Stimulated activated CD4-positive, alpha-beta T cell treated with anti-CD3 and anti-CD28 coated beads, Interleukin-4, amount 100 ng/mL, for 1 hour (primary cell): Measurements from ENCODE around the gene PCF11.
"Not testable (repeated sequence)": the region's sequence is repeated elsewhere in the genome, so short reads cannot be mapped to it uniquely, and the experiment has no call there.

ENCODE experiments used
- DNase-seq: peaks from one replicate; pipeline ENCODE4 v3.0.0-alpha.2; 2020

PCF11 gene, protein sequence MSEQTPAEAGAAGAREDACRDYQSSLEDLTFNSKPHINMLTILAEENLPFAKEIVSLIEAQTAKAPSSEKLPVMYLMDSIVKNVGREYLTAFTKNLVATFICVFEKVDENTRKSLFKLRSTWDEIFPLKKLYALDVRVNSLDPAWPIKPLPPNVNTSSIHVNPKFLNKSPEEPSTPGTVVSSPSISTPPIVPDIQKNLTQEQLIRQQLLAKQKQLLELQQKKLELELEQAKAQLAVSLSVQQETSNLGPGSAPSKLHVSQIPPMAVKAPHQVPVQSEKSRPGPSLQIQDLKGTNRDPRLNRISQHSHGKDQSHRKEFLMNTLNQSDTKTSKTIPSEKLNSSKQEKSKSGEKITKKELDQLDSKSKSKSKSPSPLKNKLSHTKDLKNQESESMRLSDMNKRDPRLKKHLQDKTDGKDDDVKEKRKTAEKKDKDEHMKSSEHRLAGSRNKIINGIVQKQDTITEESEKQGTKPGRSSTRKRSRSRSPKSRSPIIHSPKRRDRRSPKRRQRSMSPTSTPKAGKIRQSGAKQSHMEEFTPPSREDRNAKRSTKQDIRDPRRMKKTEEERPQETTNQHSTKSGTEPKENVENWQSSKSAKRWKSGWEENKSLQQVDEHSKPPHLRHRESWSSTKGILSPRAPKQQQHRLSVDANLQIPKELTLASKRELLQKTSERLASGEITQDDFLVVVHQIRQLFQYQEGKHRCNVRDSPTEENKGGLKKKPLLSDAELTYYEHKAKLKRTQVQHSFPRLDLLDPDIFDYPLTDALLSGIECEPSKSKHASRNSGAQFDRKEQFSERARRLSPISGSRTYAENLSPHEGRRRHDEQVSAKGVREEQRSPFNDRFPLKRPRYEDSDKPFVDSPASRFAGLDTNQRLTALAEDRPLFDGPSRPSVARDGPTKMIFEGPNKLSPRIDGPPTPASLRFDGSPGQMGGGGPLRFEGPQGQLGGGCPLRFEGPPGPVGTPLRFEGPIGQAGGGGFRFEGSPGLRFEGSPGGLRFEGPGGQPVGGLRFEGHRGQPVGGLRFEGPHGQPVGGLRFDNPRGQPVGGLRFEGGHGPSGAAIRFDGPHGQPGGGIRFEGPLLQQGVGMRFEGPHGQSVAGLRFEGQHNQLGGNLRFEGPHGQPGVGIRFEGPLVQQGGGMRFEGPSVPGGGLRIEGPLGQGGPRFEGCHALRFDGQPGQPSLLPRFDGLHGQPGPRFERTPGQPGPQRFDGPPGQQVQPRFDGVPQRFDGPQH (N-terminal part only)

DNA sequence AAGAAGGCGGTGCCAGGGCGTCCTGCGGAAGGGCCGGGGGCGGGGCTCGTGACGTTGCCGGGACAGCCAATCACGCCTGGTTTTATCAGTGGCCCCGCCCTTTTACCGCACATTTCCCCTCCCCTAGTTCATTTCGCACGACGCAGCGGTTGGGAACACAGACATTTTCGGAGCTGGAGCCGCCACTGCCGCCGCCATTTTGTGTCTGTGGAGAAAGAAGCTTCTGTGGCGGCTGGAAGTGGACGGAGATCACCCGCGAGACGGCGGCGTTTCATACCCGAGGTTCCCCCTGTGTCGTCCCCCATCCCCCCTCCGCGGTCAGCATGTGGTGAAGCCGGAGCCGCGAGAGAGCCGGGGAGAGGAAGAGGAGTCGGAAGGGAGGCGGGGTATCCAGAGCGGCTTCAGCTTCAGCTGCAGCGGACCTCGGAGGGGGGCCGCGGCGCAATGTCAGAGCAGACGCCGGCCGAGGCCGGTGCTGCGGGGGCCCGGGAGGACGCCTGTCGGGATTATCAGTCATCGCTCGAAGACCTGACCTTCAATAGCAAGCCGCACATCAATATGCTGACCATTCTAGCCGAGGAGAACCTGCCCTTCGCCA is at the start of gene PCF11:
TSS of gene PCF11 (plus strand) at position 136 of the 598 bp plus-strand sequence. CDS start at position 445, 309 bp downstream.
- no peak for DNase-seq

DNA sequence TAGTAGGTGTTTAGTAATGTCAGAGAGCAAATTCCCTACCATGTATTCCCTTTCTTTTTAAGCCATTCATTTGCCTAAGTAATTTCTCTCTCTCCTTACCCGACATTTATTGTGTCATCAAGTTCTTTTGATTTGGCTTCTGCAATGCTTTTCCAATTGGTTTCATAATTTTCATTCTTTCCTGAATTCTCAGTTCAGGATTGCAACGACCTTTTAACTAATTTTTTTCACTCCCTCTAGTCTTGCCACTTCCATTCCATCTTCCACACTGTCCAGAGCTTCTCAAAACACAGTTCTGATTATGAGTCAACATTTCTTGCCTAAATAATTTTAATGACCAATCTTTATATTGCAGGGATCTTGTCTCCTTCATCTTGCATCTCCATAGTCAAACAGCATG is 44.0 kb upstream of the PCF11 start:
- no peak for DNase-seq

DNA sequence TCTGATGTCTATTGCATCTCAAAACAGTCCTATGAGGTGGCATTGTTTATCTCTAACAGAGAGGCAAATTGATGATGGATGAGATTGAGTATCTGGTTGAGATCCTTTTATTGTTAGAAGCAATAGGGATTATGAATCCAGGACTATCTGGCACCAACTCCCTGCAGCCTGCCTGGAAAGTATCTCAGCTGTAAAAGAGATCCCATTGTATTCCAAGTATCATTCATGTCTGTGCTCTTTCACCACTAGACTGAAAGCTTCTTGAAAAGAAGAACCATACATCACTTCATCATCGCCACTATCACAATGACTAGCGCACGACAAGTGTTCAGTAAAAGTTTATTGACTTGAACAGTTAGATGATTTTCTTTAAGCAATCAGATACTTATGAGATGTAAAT is 41.9 kb upstream of the PCF11 start:
- no peak for DNase-seq

DNA sequence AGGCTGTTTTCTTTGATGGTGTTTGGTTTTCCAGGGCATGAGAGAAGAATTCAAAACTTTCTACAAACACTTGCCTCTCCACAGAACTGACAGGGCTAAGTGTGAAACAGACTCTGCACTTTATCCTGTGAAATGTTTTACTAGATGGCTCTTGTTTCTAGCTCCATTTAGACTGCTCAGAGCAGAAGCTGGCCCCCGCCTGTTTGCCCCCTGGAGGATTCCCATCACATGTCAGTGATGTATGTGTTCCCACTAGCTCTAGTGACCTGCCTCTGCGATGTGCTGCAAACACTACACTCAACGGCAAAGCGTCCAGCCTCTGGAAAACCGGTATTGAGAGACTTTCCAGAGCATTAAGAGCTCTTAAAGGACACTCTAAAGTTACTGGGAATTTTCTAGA is 41.4 kb upstream of the PCF11 start:
- no peak for DNase-seq

DNA sequence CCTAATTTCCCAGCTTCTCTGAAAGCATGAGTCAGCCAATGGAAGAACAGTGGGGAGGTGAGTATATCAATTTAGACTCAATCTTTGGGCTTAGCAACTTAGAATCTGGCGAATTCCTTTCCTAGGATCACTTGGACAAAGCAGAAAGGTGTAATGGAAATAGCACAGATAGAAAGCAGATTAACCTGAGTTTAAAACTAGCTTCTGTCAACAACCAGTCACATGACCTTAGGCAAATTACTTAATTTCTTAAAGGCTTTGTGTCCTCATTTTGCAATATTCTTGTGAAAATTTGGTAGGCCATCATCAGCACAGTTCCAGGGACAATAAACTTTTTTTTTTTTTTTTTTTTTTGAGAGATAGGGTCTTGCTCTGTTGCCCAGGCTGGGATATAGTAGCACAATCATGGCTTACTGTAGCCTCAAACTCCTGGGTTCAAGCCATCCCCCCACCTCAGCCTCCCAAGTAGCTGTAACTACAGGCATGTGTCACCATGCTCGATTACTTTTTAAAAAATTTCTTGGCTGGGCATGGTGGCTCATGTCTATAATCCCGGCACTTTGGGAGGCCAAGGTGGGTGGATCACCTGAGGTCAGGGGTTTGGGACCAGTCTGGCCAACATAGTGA is 40.8 kb upstream of the PCF11 start:
- DNase-seq = no peak

DNA sequence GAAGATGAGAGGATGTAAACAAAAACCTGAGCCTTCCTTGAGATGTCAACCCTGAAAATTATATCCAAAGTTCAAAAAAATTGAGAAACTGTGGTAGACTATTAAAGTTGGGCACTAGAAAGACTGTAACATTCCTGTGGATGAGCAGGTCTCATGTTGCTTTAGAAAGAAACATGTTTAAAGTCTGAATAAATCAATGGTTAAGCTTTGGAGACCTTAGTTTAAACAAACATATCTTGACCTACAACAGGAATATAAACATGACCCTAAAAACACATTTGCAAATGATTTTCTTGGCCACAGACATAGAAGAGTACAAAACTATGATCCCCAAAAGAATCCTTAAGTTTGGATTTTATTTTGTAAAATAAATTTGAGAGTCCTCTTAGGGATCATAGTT is 38.1 kb upstream of the PCF11 start:
- DNase-seq = no peak

DNA sequence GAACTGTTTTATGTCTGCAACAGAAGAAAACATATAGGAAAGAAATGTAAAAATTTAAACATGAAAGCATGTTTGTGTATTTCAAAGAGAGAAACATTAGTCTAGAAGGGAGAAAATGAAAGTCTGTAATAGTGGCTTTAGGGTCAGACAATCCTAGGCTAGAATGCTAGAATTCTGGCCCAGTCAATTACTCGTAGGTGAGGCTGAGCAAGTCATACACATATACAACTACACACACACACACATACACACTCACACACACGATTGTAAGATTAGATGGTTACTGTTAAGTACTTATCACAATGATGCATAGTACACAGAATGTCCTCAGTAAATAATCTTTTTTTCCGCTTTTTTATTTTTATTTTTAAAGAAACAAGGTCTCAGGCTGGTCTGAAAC is 37.7 kb upstream of the PCF11 start:
- DNase-seq = no peak

DNA sequence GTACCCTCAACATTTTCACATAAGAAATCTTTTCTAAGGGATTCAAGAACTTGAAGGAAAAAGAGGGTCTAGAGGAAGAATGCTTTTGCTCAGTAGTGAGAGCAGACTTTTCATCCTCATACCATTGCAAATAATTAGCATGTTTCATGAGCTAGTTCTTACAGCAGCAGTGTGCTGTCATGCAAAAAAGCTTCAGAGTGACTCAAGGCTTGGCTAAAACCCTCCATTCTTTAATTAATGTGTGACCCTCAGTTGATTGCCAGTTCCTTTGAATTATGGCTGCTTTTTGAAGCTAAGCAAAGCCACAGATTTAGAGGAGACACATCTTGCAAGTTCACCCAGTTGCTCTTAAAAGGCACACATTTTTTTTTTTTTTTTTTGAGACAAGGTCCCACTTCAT is 36.6 kb upstream of the PCF11 start:
- no peak for DNase-seq

DNA sequence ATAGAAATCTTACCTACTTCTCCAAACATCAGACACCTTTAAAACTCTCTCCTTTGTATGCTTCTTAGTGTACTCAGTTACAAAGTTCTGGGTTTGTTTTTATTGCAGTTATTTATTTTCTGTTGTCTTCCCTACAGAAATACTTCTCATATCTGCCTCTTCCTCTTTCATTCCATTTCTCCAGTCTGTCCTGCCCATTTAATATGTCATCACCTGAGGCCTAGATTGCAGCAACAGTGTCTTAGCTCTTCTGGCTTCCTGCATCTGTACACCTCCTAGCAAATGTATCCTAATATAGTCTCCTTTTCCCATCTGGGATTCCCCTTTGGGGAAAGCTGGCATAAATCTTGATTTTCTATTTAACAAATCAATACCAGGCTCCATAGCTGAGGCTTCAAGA is 34.9 kb upstream of the PCF11 start:
- no peak for DNase-seq

DNA sequence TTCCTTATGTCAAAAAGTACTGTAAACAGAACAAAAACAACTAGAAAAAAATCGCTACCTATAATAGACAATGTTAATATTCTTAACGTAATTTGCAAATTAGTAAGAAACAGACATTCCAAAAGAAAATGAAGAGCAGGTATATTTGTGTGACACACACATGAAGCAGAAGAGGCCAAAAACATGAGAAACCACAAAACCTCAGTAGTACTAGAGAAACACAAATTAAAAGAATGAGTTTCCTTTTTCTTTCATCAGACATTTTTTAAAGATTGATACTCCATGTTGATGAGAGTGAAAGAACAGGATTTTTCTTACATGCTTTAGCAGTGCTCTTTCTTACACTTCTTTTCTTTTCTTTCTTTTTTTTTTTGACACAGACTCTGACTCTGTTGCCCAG is 34.2 kb upstream of the PCF11 start:
- no peak for DNase-seq

DNA sequence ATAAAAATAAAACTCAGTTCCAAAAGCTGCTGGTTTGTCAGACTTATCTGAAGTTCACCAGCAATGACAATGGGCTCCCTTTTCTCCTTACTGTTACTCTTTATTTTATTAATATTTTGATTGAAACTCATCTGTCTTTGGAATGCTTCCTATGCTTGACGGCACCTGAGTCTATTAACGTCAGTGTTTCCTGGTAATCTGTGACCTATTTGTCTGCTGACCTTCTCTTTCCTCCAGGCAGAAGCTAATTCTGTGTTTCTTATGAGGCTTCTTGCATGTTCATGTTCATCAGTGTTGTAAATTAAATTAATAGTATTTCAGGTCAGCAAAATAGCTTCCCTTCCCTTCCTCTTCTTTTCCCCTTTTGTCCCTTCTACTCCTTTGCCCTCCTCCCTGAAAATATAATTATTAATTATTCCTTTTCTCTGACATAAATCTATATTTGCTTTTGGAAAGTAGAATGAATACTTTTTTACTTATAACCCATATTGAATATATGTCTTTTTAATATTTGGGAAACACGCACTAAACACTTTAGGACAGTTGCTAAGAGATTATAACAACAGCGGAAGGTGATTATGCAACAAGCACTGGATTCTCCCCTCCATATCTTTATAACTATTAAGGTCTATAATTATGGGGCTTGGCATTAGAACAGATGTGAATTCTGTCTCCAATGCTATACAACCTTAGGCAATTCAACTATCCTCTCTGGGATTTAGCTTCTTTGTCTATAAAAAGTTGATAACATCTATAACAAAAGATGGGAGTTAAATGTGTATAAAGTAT is 32.1 kb upstream of the PCF11 start:
- DNase-seq = no peak

DNA sequence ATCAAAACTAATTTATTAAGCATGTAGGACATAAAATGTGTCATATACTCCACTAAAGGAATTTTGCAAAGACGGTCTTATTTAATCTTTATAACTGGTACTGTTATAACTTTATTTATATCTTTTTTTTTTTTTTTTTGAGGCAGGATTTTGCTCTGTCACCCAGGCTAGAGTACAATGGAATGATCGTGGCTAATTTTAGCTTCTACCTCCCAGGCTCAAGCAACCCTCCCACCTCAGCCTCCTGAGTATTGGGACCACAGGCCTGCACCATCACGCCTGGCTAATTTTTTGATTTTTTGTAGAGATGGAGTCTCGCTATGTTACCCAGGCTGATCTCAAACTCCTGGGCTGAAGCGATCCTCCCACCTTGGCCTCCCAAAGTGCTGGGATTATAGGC is 31.4 kb upstream of the PCF11 start:
- no peak for DNase-seq

DNA sequence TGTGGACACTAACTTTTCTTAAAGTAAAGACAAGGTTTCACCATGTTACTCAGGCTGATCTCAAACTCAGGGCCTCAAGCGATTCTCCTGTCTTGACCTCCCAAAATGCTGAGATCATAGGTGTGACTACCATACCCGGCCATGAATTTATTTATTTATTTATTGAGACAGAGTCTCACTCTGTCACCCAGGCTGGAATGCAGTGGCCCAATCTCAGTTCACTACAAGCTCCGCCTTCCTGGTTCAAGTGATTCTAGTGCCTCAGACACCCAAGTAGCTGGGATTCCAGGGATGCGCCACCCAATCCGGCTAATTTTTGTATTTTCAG is 29.7 kb upstream of the PCF11 start:
- DNase-seq = no peak

DNA sequence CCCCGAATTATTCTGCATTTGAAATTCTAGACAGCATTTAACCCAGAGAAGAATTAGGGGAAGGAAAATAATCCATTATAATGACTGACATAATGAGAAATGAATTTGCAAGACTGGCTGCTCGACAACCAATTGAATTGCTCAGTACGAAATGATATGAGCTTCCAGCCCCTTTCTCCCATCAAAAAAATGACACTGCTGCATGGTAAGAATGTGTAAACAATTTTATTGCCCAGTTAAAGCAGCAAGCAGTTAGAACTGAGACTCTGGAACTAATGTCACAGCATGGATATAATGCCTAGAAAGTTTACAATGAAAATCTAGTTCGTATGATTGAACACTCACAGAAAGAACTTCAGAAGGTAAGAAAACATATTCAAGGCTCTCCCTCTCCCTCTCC is 24.7 kb upstream of the PCF11 start:
- DNase-seq = no peak

DNA sequence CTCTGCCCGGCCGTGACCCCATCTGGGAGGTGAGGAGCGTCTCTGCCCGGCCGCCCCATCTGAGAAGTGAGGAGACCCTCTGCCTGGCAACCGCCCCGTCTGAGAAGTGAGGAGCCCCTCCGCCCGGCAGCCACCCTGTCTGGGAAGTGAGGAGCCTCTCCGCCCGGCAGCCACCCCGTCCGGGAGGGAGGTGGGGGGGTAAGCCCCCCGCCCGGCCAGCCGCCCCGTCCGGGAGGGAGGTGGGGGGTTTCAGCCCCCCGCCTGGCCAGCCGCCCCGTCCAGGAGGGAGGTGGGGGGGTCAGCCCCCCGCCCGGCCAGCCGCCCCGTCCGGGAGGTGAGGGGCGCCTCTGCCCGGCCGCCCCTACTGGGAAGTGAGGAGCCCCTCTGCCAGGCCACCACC is 23.7 kb upstream of the PCF11 start:
- DNase-seq = not testable (repeated sequence)

DNA sequence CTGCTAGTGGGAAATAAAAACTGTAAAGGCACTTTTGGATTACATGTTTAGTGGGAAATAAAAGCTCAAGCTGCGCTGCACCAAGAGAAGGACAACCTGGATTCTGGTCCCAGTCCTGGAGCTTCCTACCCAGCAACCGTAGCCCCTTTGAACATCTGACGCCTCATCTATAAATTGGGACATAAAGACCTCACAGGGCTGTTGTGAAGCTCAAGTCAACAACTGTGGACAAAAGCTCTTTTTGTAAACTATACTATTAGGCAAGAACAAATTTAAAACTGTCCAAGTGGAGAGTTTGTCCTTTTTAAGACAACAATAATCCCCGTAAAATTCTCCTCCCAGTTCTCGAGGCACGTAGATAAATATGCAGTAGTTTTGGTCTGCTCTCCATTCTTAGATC is 17.6 kb upstream of the PCF11 start:
- DNase-seq = no peak

DNA sequence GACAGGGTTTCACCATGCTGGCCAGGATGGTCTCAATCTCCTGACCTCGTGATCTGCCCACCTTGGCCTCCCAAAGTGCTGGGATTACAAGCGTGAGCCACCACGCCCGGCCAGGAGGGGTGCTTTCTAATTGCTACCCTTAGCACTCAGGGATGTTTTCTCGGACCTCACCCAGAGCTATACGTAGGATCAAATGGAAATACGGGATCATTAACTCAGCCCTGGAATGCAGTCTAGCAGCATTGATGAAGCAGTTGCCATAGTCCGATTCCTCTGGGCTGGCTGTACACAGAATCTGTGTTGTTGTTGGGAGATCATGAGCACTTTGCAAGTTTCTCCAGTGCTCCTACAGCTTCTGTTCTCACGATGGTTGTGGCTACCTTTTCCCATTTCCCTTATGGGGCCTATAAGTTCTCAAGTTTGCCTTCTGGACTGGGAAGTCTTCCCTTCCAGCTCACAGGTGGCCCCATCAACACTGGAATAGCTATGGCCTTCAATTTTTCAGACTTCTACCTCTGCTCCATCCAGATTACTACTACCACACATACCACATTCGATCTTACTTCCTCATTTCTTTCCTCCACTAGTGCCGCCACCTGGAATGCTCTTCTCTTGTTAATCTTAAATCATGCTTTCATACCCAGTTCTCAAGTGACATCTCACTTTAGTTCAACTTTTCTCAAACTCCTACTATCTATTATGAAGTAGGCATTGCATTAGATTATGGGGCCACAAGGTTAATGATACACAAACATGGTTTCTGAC is 16.1 kb upstream of the PCF11 start:
- DNase-seq = no peak

DNA sequence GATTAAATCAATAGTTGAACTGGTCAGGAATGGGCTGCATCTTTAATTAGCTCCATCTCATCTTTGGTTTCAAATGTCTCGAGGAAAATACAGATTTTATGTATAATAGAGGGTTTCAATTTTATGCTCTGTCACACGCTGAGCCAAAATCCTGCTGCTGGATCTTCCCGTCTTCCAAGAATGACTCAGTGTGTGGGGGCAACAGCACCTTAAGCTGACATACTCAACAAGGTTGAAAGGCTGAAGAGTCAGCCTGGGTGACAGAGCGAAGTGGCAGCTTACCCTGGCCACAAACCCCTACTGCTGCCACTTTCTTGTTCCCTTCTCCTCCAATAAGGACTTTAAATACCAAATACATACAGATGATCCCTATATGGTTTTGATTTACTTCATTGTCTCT is 9.0 kb upstream of the PCF11 start:
- DNase-seq = no peak

DNA sequence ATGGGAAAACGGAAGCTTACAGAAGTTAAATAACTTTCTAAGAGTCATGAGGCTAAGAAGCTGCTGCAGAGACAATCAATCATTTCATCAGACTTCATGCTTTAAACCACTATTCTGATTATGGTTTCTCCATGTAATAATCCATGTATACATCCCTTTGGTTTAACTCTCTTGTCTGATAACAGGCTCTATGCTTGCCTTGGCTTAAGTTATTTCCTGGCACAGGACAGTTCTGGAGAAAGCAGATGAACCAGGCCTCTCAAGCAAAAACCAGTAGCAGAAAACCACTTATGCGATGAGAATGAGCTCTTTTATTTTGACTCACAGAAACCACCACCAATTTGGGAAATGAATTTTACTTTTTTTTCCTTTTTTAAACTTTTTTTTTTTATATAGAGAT is 6.5 kb upstream of the PCF11 start:
- no peak for DNase-seq

DNA sequence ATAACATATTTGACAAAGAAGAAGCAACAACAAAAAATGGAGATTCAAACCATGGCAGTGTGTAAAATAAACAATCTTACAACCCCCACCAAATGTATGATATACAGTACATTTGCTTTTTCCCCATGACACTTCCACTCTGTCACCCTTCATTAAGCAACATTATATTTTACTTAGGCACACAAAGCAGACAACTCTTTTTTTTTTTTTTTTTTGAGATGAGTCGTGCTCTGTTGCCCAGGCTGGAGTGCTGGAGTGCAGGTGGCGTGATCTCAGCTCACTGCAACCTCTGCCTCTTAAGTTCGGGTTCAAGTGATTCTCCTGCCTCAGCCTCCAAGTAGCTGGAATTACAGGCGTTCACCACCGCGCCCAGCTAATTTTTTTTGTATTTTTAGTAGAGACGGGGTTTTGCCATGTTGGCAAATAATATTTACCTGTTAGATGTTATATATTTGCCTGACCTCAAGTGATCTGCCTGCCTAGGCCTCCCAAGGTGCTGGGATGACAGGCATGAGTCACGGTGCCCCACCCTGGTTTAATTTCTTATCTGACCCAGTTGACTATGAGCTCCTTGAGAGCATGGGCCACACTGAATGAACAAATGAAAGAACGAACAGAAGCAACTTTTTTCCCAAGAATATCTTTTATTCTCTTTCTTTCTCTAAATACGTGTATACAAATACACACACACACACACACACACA is 5.5 kb upstream of the PCF11 start:
- DNase-seq = no peak
